Measurements from ENCODE around the gene RPP14.

RPP14 gene

GRCh38 chr3:58329922-58330413 is 23.9 kb downstream of the RPP14 start:
- POLR2A ChIA-PET, result no interaction called here
- CTCF ChIA-PET, result interaction anchor here (0.6 kb wide), 2 partner anchors 97 to 102 kb away, joined by 3 to 4 read pairs; no protein-coding TSS in a partner anchor
- H3K27ac ChIP-seq (ENCODE audit: extremely low read depth, low read depth, low read length), result no peak overlapping the region

GRCh38 chr3:58331593-58332152 is 25.6 kb downstream of the RPP14 start:
- Histone ChIP-seq H3K9me3 (ENCODE audit: control insufficient read depth, insufficient read depth, low read depth, low read length) (no peaks in the 10 kb centered on the region), H3K27ac (ENCODE audit: extremely low read depth, low read depth, low read length) (no peak overlapping the region), H3K36me3 (ENCODE audit: control insufficient read depth in 2 of 2, insufficient read depth in 1 of 2, low read length in 2 of 2) (no peaks in the 10 kb centered on the region), H3K4me1 (ENCODE audit: control insufficient read depth, insufficient read depth, low read length) (no peaks in the 10 kb centered on the region; the same call in 1 of the 2 replicates), H3K4me3 (ENCODE audit: low read depth, low read length) (no peak overlapping the region)
- TF ChIP-seq ZNF555 (tag by site-specific recombination; conservative IDR thresholded peaks at IDR 0.05) (no peak), ZNF768 (tag by site-specific recombination; IDR thresholded peaks at IDR 0.05) (0 out of 2 replicates have a peak, but pooled peaks have one; percentile 42), ZNF132 (tag by site-specific recombination; IDR thresholded peaks at IDR 0.05; ENCODE audit: borderline replicate concordance) (no peak), ZNF785 (tag by site-specific recombination; IDR thresholded peaks at IDR 0.05) (no peak), GLIS1 (tag by site-specific recombination; IDR thresholded peaks at IDR 0.05) (no peak)
- POLR2A ChIA-PET, result no interaction called here
- CTCF ChIA-PET, result interaction anchor here (0.6 to 1.6 kb wide), 3 partner anchors 10 to 130 kb away, joined by 3 to 5 read pairs (median 5); partner anchors contain the start of genes HTD2 and RPP14

More at GRCh38 chr3:58329922-58330413, 23.9 kb downstream of the RPP14 start:
- peaks cover 5% of the 10 kb centered on the region; the same call in 1 of the 2 replicates for H3K4me1 ChIP-seq (ENCODE audit: control insufficient read depth, insufficient read depth, low read length)
- TF ChIP-seq, protein P1, sequence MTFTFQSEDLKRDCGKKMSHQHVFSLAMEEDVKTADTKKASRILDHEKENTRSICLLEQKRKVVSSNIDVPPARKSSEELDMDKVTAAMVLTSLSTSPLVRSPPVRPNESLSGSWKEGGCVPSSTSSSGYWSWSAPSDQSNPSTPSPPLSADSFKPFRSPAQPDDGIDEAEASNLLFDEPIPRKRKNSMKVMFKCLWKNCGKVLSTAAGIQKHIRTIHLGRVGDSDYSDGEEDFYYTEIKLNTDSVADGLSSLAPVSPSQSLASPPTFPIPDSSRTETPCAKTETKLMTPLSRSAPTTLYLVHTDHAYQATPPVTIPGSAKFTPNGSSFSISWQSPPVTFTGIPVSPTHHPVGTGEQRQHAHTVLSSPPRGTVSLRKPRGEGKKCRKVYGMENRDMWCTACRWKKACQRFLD (tag by site-specific recombination; IDR thresholded peaks at IDR 0.05), result no peak
- TF ChIP-seq, protein P2, sequence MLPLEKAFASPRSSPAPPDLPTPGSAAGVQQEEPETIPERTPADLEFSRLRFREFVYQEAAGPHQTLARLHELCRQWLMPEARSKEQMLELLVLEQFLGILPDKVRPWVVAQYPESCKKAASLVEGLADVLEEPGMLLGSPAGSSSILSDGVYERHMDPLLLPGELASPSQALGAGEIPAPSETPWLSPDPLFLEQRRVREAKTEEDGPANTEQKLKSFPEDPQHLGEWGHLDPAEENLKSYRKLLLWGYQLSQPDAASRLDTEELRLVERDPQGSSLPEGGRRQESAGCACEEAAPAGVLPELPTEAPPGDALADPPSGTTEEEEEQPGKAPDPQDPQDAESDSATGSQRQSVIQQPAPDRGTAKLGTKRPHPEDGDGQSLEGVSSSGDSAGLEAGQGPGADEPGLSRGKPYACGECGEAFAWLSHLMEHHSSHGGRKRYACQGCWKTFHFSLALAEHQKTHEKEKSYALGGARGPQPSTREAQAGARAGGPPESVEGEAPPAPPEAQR (tag by site-specific recombination; IDR thresholded peaks at IDR 0.05), result no peak
- TF ChIP-seq ZNF560 (tag by site-specific recombination; IDR thresholded peaks at IDR 0.05; ENCODE audit: borderline replicate concordance) (no peak), ZNF394 (tag by site-specific recombination; IDR thresholded peaks at IDR 0.05; ENCODE audit: borderline replicate concordance) (no peak), OSR2 (tag by site-specific recombination; IDR thresholded peaks at IDR 0.05) (no peak), ZNF350 (tag by site-specific recombination; IDR thresholded peaks at IDR 0.05) (no peak), ZNF37A (tag by site-specific recombination; IDR thresholded peaks at IDR 0.05) (no peak), ZNF18 (tag by site-specific recombination; IDR thresholded peaks at IDR 0.05) (no peak), HOXD13 (CRISPR knock-in tag; IDR thresholded peaks at IDR 0.05; ENCODE audit: borderline replicate concordance) (no peak)
- TF ChIP-seq, protein P3, sequence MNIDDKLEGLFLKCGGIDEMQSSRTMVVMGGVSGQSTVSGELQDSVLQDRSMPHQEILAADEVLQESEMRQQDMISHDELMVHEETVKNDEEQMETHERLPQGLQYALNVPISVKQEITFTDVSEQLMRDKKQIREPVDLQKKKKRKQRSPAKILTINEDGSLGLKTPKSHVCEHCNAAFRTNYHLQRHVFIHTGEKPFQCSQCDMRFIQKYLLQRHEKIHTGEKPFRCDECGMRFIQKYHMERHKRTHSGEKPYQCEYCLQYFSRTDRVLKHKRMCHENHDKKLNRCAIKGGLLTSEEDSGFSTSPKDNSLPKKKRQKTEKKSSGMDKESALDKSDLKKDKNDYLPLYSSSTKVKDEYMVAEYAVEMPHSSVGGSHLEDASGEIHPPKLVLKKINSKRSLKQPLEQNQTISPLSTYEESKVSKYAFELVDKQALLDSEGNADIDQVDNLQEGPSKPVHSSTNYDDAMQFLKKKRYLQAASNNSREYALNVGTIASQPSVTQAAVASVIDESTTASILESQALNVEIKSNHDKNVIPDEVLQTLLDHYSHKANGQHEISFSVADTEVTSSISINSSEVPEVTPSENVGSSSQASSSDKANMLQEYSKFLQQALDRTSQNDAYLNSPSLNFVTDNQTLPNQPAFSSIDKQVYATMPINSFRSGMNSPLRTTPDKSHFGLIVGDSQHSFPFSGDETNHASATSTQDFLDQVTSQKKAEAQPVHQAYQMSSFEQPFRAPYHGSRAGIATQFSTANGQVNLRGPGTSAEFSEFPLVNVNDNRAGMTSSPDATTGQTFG (tag by site-specific recombination; IDR thresholded peaks at IDR 0.05; ENCODE audit: borderline replicate concordance), result no peak
- H3K36me3 ChIP-seq (ENCODE audit: control insufficient read depth in 2 of 2, insufficient read depth in 1 of 2, low read length in 2 of 2), result no peaks in the 10 kb centered on the region
- H3K9me3 ChIP-seq (ENCODE audit: control insufficient read depth, insufficient read depth, low read depth, low read length), result no peaks in the 10 kb centered on the region
- H3K4me3 ChIP-seq (ENCODE audit: low read depth, low read length), result no peak overlapping the region

All from HEK293 (cell line).